Gastroesophageal sphincter (tissue), 3 donors: Measurements from ENCODE around the gene IFT122.

Experiments
- EP300 ChIP-seq: sonication (generic); formaldehyde crosslinking; IDR thresholded peaks from one replicate; pipeline ENCODE4 v1.6.1; 2017; ENCODE audit warnings: antibody characterized with exemption, mild to moderate bottlenecking
- POLR2A ChIP-seq, 2 donors: fragments of 450-650 bp; IDR thresholded peaks; one replicate each; pipeline ENCODE4 v1.6.1; 2017; ENCODE audit warnings: antibody characterized with exemption in 2 of 2, mild to moderate bottlenecking in 2 of 2, moderate library complexity in 1 of 2
- TF ChIP-seq, protein P1 (sequence below), 4 experiments: fragments of 200-600 bp in 2 of 4; fragments of 450-650 bp in 2 of 4; sonication (generic) in 1 of 4; IDR thresholded peaks; one replicate each; pipeline ENCODE4 v1.5.1; 2017 to 2019; ENCODE audit warnings: antibody characterized with exemption in 4 of 4, mild to moderate bottlenecking in 2 of 4, moderate library complexity in 2 of 4

DNA sequence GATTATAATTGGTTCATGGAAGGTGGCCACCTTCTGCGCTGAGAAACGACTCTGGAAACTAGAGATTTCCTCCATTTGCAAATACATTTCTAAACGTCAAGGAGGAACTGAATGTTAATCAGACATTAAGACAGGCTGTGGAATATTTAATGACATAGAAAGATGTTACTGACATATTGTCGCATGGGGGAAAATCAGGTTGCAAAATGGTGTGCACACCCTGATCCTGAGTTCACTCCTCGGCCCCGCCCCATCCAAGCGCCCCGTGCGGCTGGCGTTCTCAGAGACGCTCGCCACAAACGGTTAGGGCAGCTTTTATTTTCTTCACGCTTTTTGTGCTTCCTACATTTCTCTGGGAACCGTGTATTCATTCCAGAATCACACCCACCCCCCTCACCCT lies 113.7 kb downstream of the IFT122 start:
- TF ChIP-seq EP300 = no peak
- TF ChIP-seq, protein P1, sequence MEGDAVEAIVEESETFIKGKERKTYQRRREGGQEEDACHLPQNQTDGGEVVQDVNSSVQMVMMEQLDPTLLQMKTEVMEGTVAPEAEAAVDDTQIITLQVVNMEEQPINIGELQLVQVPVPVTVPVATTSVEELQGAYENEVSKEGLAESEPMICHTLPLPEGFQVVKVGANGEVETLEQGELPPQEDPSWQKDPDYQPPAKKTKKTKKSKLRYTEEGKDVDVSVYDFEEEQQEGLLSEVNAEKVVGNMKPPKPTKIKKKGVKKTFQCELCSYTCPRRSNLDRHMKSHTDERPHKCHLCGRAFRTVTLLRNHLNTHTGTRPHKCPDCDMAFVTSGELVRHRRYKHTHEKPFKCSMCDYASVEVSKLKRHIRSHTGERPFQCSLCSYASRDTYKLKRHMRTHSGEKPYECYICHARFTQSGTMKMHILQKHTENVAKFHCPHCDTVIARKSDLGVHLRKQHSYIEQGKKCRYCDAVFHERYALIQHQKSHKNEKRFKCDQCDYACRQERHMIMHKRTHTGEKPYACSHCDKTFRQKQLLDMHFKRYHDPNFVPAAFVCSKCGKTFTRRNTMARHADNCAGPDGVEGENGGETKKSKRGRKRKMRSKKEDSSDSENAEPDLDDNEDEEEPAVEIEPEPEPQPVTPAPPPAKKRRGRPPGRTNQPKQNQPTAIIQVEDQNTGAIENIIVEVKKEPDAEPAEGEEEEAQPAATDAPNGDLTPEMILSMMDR (IDR thresholded peaks at IDR 0.05) = no peak
- TF ChIP-seq POLR2A (IDR thresholded peaks at IDR 0.05) = no peak
